Muscle layer of duodenum (tissue), 2 donors: Measurements from ENCODE around the gene TRPV6.

Experiments
- H3K27ac ChIP-seq: one replicate; pipeline ENCODE4 v1.7.0; 2013; ENCODE audit warnings: mild to moderate bottlenecking, low read length
- H3K27me3 ChIP-seq: one replicate; pipeline ENCODE4 v1.7.0; 2013; ENCODE audit warnings: low read depth, mild to moderate bottlenecking, control low read depth, low read length
- H3K36me3 ChIP-seq, 2 donors: one replicate each; pipeline ENCODE4 v1.7.0; 2013; ENCODE audit warnings: low read length in 2 of 2, control low read depth in 1 of 2, mild to moderate bottlenecking in 1 of 2; ENCODE audit not compliant: insufficient read depth in 2 of 2, control insufficient read depth in 1 of 2
- H3K4me1 ChIP-seq, 2 donors: one replicate each; pipeline ENCODE4 v1.7.0; 2013; ENCODE audit warnings: low read length in 2 of 2, mild to moderate bottlenecking in 2 of 2, control low read depth in 1 of 2, moderate library complexity in 1 of 2; ENCODE audit not compliant: insufficient read depth in 2 of 2, control insufficient read depth in 1 of 2
- H3K4me3 ChIP-seq, 2 donors: one replicate each; pipeline ENCODE4 v1.7.0; 2013; ENCODE audit warnings: low read length in 2 of 2, low read depth in 1 of 2, mild to moderate bottlenecking in 1 of 2
- H3K9me3 ChIP-seq, 2 donors: one replicate each; pipeline ENCODE4 v1.7.0; 2013; ENCODE audit warnings: low read length in 2 of 2, control low read depth in 1 of 2, mild to moderate bottlenecking in 1 of 2; ENCODE audit not compliant: control insufficient read depth in 1 of 2
- donor health status: healthy.

Gene TRPV6

DNA sequence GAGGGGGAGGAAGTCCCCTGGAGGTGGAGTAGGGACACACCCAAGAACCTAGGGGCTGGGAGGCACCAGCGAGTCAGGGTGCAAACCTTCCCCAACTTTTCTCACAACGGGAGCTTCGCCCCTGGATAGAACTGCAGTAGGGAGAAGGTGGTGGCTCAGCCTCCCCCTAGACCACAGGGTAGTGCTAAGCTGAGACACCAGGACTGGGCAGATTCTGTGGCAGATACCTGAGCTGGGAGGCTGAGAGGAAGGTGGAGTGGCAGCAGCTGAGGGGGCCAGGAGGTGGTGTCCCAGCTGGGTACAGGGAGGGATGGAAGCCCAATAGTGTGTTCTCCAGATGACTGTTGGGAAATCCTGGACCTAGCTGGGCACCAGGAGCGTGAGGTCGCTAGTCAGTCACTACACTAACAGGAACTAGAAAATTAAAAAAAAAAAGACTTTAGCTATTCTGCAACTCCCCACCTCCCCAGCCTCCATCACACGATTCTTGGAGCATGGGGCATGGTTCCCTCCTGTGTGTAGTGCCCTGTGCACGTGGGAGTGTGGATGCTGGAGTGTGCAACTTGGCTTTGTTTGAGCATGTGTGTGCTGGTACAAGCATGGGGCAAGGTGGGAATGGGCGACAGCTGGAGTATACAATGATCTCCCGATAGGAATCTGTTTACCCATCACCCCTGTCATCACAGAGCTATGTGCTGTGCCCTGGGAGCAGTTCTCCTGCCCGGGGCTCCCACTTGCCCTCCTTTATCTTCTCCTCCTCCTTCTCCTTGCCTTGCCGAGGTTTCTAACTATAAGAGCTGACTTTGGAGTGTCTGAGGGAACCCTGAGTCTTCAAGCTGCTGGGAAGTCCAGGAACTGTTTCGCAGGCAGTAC, 8.8 kb upstream of the TRPV6 start:
- H3K36me3 ChIP-seq: no peaks in the 10 kb centered on the region
- H3K27me3 ChIP-seq: no peaks in the 10 kb centered on the region
- no peak overlapping the region for H3K27ac ChIP-seq
- no peaks in the 10 kb centered on the region for H3K4me1 ChIP-seq
- H3K9me3 ChIP-seq: no peaks in the 10 kb centered on the region
- no peak overlapping the region for H3K4me3 ChIP-seq

- H3K9me3 ChIP-seq: no peaks in the 10 kb centered on the region
- H3K4me3 ChIP-seq: no peak overlapping the region
- no peak overlapping the region for H3K27ac ChIP-seq
- no peaks in the 10 kb centered on the region for H3K4me1 ChIP-seq
- H3K36me3 ChIP-seq: no peaks in the 10 kb centered on the region
- no peaks in the 10 kb centered on the region for H3K27me3 ChIP-seq
Observed at GRCh38 chr7:142892951-142893350, 7.4 kb upstream of the TRPV6 start.

GRCh38 chr7:142891490-142892082, 6.0 kb upstream of the TRPV6 start:
- H3K9me3 ChIP-seq: no peaks in the 10 kb centered on the region
- no peaks in the 10 kb centered on the region for H3K4me1 ChIP-seq
- H3K4me3 ChIP-seq: no peak overlapping the region
- H3K27ac ChIP-seq: no peak overlapping the region
- no peaks in the 10 kb centered on the region for H3K36me3 ChIP-seq
- H3K27me3 ChIP-seq: peaks cover 2% of the 10 kb centered on the region

DNA sequence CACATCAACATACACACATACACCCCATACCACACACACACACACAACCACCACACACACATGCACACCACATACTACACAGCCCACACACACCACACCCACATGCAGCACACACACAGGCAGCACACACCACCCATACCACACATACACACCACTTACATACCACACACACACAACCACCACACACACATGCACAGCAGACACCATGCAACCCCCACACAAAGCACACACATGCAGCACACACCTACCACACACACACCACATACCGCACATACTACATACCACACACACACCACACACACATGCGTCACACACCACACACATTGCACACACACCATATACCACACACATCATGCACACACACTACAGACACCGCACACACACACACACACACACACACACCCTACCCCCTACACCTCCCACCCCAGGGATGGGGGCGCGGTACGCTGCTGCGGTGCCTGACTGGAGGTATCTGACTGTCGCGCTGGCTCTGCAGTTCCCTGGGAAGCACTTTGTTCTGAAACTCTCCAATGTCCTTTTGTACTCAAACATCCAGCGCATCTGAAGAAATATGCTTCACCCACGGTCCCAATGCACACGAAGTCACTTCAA, 5.4 kb upstream of the TRPV6 start:
- H3K36me3 ChIP-seq: no peaks in the 10 kb centered on the region
- H3K27ac ChIP-seq: no peak overlapping the region
- H3K4me1 ChIP-seq: no peaks in the 10 kb centered on the region
- H3K4me3 ChIP-seq: no peak overlapping the region
- peaks cover 3% of the 10 kb centered on the region for H3K27me3 ChIP-seq
- H3K9me3 ChIP-seq: no peaks in the 10 kb centered on the region

- H3K36me3 ChIP-seq: no peaks in the 10 kb centered on the region
- H3K27me3 ChIP-seq: peaks cover 3% of the 10 kb centered on the region
- no peak overlapping the region for H3K27ac ChIP-seq
- H3K9me3 ChIP-seq: no peaks in the 10 kb centered on the region
- no peak overlapping the region for H3K4me3 ChIP-seq
- no peaks in the 10 kb centered on the region for H3K4me1 ChIP-seq
Observed at GRCh38 chr7:142889816-142890215, 4.3 kb upstream of the TRPV6 start.

- Histone ChIP-seq H3K36me3 (no peaks in the 10 kb centered on the region), H3K4me3 (no peak overlapping the region), H3K9me3 (no peaks in the 10 kb centered on the region), H3K27me3 (peaks cover 3% of the 10 kb centered on the region), H3K27ac (no peak overlapping the region), H3K4me1 (no peaks in the 10 kb centered on the region)
Observed at GRCh38 chr7:142887282-142888015, 1.9 kb upstream of the TRPV6 start.

- Histone ChIP-seq H3K27ac (no peak overlapping the region), H3K27me3 (peaks cover 3% of the 10 kb centered on the region), H3K36me3 (no peaks in the 10 kb centered on the region), H3K9me3 (no peaks in the 10 kb centered on the region), H3K4me1 (no peaks in the 10 kb centered on the region), H3K4me3 (no peak overlapping the region)
Observed at GRCh38 chr7:142886866-142887265, 1.3 kb upstream of the TRPV6 start.

- Histone ChIP-seq H3K27me3 (peaks cover 3% of the 10 kb centered on the region), H3K36me3 (no peaks in the 10 kb centered on the region), H3K4me1 (no peaks in the 10 kb centered on the region), H3K9me3 (no peaks in the 10 kb centered on the region), H3K27ac (no peak overlapping the region), H3K4me3 (no peak overlapping the region)
Observed at GRCh38 chr7:142884286-142884640, 1.3 kb downstream of the TRPV6 start.

- Histone ChIP-seq H3K36me3 (no peaks in the 10 kb centered on the region), H3K27ac (no peak overlapping the region), H3K27me3 (peaks cover 3% of the 10 kb centered on the region), H3K9me3 (no peaks in the 10 kb centered on the region), H3K4me1 (no peaks in the 10 kb centered on the region), H3K4me3 (no peak overlapping the region)
Observed at GRCh38 chr7:142883571-142884285, 1.8 kb downstream of the TRPV6 start.

DNA sequence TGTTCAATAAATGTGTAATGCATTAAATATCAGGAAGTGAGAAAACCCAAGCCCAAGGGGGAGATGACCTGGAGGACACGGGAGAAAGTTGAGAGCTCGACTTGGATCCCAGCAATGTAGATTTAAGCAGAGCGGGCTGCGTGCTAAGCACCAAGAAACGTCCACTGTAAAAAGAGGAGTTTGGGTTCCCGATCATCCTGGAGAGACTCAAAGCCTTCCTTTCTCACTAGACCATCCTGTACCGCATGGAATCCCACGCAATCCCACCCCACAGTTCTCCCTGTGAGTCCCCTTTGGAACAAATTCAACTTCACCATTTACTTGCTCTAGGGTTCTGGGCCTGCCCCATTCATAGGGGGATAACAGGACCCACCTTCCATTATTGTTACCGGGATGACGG, 2.4 kb downstream of the TRPV6 start:
- H3K4me1 ChIP-seq: no peaks in the 10 kb centered on the region

GRCh38 chr7:142882338-142882678, 3.2 kb downstream of the TRPV6 start:
- Histone ChIP-seq H3K4me1 (no peaks in the 10 kb centered on the region), H3K9me3 (no peaks in the 10 kb centered on the region), H3K27ac (no peak overlapping the region), H3K4me3 (no peak overlapping the region), H3K27me3 (peaks cover 3% of the 10 kb centered on the region), H3K36me3 (no peaks in the 10 kb centered on the region)

More for the DNA sequence above, 2.4 kb downstream of the TRPV6 start:
- peaks cover 3% of the 10 kb centered on the region for H3K27me3 ChIP-seq
- no peak overlapping the region for H3K4me3 ChIP-seq
- no peaks in the 10 kb centered on the region for H3K9me3 ChIP-seq
- H3K36me3 ChIP-seq: no peaks in the 10 kb centered on the region
- no peak overlapping the region for H3K27ac ChIP-seq
